NT2/D1 (cell line): Measurements from ENCODE around the gene PALLD.
"Not testable (repeated sequence)": the region's sequence is repeated elsewhere in the genome, so short reads cannot be mapped to it uniquely, and the experiment has no call there.

Experiments
- DNase-seq: peaks from one replicate; pipeline ENCODE4 v3.0.0-alpha.2; 2011; ENCODE audit warnings: low read depth, low spot score
- H3K27me3 ChIP-seq: 2 replicates; pipeline ENCODE4 v1.6.0; 2011; ENCODE audit warnings: mild to moderate bottlenecking; ENCODE audit not compliant: insufficient read length, insufficient read depth
- H3K36me3 ChIP-seq: 2 replicates; pipeline ENCODE4 v1.6.1; 2011; ENCODE audit warnings: mild to moderate bottlenecking, low read length, mixed read lengths; ENCODE audit not compliant: insufficient read depth, insufficient read length
- H3K4me1 ChIP-seq: 2 replicates; pipeline ENCODE4 v1.5.1; 2011; ENCODE audit not compliant: insufficient read depth, insufficient read length
- H3K4me3 ChIP-seq: 2 replicates; pipeline ENCODE4 v1.5.1; 2011; ENCODE audit warnings: low read depth; ENCODE audit not compliant: insufficient read length
- H3K9ac ChIP-seq: 2 replicates; pipeline ENCODE4 v1.6.0; 2011; ENCODE audit warnings: low read depth; ENCODE audit not compliant: insufficient read length
- H3K9me3 ChIP-seq: 2 replicates; pipeline ENCODE4 v1.5.1; 2011; ENCODE audit warnings: mild to moderate bottlenecking, low read length; ENCODE audit not compliant: insufficient read depth
- SUZ12 ChIP-seq: IDR thresholded peaks from 2 replicates; pipeline ENCODE4 v1.6.1; 2011; ENCODE audit not compliant: insufficient read length, insufficient read depth; ENCODE audit errors: extremely low read depth
- YY1 ChIP-seq: IDR thresholded peaks from 2 replicates; pipeline ENCODE4 v1.6.1; 2011; ENCODE audit not compliant: insufficient read length, insufficient read depth
- ZNF274 ChIP-seq: IDR thresholded peaks from 2 replicates; pipeline ENCODE4 v1.6.1; 2011; ENCODE audit warnings: mild to moderate bottlenecking, low read depth, low read length

The PALLD gene

DNA sequence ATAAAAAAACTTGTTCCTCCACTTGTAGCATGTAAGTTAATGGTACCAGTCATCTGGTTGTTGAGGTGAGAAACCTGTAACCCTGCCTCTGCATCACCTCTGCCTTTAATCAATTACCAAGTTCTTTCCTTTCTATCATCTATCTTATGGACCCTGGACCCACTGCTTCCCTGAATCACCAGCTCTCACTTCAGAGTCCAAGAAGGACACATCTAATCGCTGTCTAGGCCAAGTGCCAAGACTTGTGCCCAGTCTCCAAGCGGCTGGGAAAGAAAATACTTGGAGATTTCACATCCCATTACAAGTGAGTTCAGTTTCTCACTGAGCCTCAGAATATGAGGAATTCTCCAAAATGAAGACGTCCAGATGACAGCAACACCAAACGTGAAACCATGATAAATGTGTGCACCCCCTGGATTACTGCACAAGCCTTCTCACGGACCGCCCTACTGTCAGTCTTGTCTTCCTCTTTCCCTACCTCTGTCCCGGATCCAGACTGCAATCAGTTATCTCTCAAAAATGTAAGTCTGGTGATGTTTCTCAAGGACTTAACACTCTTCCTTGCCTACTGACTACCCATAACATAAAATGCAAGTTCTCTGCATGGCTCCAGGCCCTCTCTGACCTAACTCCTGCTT, 10.4 kb downstream of the PALLD start:
- DNase-seq = no peak
- Histone ChIP-seq H3K4me1 (no peaks in the 10 kb centered on the region), H3K4me3 (no peak overlapping the region), H3K9me3 (no peaks in the 10 kb centered on the region), H3K27me3 (no peaks in the 10 kb centered on the region), H3K9ac (no peak overlapping the region), H3K36me3 (no peaks in the 10 kb centered on the region)
- TF ChIP-seq YY1 = no peak

DNA sequence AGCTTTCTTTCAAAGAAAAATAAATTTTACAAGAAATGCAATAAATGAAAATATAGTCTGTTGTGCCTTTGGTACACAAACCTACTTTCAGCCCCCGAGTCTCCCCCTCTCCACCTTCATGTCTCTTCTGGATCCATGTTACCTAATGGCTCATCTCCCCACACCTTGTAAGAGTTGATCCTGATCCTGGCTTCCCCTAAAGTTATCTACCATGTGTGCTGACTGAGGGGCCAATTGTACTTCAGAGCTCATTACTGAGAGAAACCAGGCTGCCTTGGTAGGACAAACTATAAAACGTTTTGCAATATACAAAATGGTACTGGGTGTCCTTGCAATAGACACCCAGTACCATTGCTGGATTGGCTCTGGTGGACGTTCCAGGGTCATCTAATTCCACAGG, 11.8 kb downstream of the PALLD start:
- no peaks in the 10 kb centered on the region for H3K9me3 ChIP-seq
- H3K9ac ChIP-seq = no peak overlapping the region
- H3K27me3 ChIP-seq = no peaks in the 10 kb centered on the region
- no peaks in the 10 kb centered on the region for H3K36me3 ChIP-seq
- H3K4me1 ChIP-seq = no peaks in the 10 kb centered on the region
- no peak for TF ChIP-seq SUZ12
- no peak for TF ChIP-seq YY1
- no peak for TF ChIP-seq ZNF274
- no peak overlapping the region for H3K4me3 ChIP-seq
- DNase-seq = no peak

DNA sequence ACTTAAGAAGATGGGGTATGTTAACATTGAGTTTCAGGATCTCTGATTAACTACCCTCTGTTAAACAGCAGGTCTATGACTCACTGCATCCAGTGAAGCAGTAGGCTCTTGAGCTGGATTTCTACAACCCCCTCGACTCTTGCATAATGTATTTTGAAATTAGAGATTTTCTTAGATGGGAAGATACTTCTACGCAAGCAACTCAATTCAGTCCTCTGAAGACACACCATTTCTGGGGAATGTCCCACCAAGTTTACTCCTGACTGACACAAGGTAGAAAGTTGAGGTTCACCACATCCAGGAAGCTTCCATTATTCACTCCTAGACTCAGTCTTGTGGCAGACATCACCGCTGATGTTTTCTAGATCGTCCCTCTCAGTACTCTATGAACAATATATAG, 12.9 kb downstream of the PALLD start:
- Histone ChIP-seq H3K4me1 (no peaks in the 10 kb centered on the region), H3K9ac (no peak overlapping the region), H3K27me3 (no peaks in the 10 kb centered on the region), H3K9me3 (no peaks in the 10 kb centered on the region), H3K36me3 (no peaks in the 10 kb centered on the region), H3K4me3 (no peak overlapping the region)
- no peak for TF ChIP-seq ZNF274
- TF ChIP-seq YY1 = no peak
- TF ChIP-seq SUZ12 = no peak
- no peak for DNase-seq

DNA sequence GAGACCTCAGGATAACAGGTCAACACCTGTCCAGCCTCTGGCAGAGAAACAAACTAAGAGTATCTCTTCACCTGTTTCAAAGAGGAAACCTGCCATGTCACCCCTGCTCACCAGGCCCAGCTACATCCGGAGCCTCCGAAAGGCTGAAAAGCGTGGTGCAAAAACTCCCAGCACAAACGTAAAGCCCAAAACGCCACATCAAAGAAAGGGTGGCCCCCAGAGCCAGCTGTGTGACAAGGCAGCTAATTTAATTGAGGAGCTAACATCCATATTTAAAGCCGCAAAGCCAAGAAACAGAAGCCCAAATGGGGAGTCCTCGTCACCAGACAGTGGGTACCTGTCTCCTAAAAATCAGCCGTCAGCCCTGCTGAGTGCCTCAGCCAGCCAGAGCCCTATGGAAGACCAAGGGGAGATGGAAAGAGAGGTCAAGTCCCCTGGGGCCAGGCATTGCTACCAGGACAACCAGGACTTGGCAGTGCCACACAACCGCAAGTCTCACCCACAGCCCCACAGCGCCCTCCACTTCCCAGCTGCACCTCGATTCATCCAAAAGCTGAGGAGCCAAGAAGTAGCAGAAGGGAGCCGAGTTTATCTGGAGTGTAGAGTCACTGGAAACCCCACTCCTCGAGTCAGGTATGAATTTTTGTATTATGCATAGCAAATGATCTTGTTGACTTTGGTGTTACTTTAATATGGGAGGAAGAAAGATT, 15.1 kb downstream of the PALLD start:
- TF ChIP-seq SUZ12 (no peak), YY1 (no peak), ZNF274 (no peak)
- H3K4me3 ChIP-seq = no peak overlapping the region
- H3K9me3 ChIP-seq = no peaks in the 10 kb centered on the region
- no peak overlapping the region for H3K9ac ChIP-seq
- no peaks in the 10 kb centered on the region for H3K36me3 ChIP-seq
- H3K4me1 ChIP-seq = no peaks in the 10 kb centered on the region
- no peak for DNase-seq
- H3K27me3 ChIP-seq = no peaks in the 10 kb centered on the region

DNA sequence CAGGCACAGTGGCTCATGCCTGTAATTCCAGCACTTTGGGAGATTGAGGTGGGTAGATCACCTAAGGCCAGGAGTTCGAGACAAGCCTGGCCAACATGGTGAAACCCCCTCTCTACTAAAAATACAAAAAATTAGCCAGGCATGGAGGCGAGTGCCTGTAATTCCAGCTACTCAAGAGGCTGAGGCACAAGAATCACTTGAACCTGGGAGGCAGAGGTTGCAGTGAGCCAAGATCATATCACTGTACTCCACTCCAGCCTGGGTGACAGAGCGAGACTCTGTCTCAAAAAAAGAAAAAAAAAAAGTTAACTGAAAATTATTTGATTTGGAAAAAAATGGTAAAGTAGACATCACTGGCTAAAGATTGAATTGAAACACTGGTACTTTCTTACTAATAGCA, 17.0 kb downstream of the PALLD start:
- not testable (repeated sequence) for H3K4me1 ChIP-seq

DNA sequence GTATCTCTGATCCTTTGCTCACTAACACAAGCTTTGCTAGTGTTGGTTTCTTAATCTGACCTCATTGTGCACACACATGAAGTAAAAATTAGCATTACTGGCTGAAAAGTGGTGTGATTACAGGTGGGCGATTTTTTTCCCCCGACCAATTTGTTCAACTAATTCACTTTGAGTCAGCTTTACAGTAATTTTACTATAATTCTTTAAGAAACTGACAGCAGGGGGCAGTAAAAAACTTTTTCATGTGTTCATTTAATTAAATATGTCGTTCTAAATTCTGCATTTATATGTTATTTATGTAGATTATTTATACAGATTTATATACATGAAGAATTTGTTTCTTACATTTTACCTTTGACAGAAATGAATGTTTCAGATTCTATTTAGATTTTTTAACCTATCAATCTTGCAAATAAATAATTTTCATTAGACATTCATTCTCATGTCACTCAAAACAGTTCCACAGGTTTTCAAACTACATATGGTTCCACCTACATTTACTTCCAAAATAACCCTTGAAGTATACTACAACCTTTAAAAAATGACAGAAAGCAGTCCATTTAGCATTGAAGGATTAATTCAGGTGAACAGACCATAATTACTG, 17.5 kb downstream of the PALLD start:
- H3K27me3 ChIP-seq = no peaks in the 10 kb centered on the region
- H3K9ac ChIP-seq = no peak overlapping the region
- TF ChIP-seq ZNF274 (no peak), SUZ12 (no peak), YY1 (no peak)
- H3K4me1 ChIP-seq = no peaks in the 10 kb centered on the region
- DNase-seq = no peak
- H3K9me3 ChIP-seq = no peaks in the 10 kb centered on the region
- no peaks in the 10 kb centered on the region for H3K36me3 ChIP-seq
- H3K4me3 ChIP-seq = no peak overlapping the region

More for the DNA sequence above, 17.0 kb downstream of the PALLD start:
- not testable (repeated sequence) for H3K27me3 ChIP-seq, H3K9me3 ChIP-seq, H3K4me3 ChIP-seq, DNase-seq, H3K36me3 ChIP-seq, H3K9ac ChIP-seq

DNA sequence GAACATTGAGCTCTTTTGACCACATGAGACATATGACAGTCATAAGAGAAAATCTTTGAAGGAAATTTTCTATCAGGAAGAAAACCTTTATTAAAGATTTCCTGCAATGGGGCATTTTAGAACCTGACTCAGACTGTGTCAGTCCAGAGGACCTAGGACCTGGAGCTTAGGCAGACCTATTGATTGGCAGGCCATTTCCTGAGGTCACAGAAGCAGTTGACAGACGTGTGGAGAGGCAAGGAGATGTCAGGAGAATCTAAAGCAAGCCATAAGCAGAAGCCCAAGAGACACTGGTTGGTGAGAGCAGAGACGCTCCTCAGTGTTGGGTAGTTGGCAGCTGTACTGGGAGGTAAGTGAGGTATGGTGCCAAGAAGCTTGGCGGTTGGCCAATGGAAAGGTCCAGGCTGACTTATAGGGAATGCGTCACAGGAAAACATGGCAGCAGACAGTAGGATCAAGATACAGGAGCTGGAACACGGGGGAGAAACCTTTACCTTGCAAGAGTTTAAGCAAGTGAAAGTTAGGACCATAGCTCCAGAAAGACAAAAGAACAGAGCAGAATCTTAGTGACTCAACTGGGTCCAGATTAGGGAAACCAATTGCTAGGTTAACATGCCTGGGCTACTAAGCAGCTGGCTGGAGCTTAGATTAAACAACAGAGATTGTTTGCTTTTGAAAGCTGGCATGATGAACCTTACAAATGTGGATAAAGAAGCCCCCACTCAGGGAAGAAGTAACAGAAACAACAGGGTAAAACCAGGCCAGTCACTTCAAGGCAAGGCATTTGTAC, 18.6 kb downstream of the PALLD start:
- H3K9ac ChIP-seq = no peak overlapping the region
- no peaks in the 10 kb centered on the region for H3K9me3 ChIP-seq
- no peaks in the 10 kb centered on the region for H3K27me3 ChIP-seq
- no peaks in the 10 kb centered on the region for H3K36me3 ChIP-seq
- no peak for DNase-seq
- H3K4me1 ChIP-seq = no peaks in the 10 kb centered on the region
- TF ChIP-seq YY1 = no peak
- no peak for TF ChIP-seq ZNF274
- no peak for TF ChIP-seq SUZ12
- H3K4me3 ChIP-seq = no peak overlapping the region
